ENCODE results near the gene SPZ1. TPM values are rescaled to one million over a fixed set of nuclear protein-coding genes. Genes with fewer than 3 reads are reported as not detected.

The SPZ1 gene
- total RNA-seq, 2 donors from 2014 or later, result not detected

- Histone ChIP-seq H3K4me1 (replicated peaks) (no peaks in the 10 kb centered on the region), H3K9me3 (no peaks in the 10 kb centered on the region), H3K36me3 (no peaks in the 10 kb centered on the region), H3K27ac (no peak overlapping the region), H3K27me3 (replicated peaks; ENCODE audit: insufficient read depth) (no peaks in the 10 kb centered on the region), H3K4me3 (no peak overlapping the region)
- DNase-seq (ENCODE audit: low spot score), result no peak
- intact Hi-C loops (cut with DNase I), result no loop called here
- WGBS, result 93% methylated on average over 11 of the region's 11 CpGs
- TF ChIP-seq POLR2A (IDR thresholded peaks at IDR 0.05) (no peak), CTCF (IDR thresholded peaks at IDR 0.05) (no peak), POLR2AphosphoS5 (IDR thresholded peaks at IDR 0.05) (no peak)
Measured at GRCh38 chr5:80302636-80303035, 17.2 kb upstream of the SPZ1 start.

GRCh38 chr5:80308526-80308925 is 11.3 kb upstream of the SPZ1 start:
- Histone ChIP-seq H3K4me3 (no peak overlapping the region), H3K4me1 (replicated peaks) (no peaks in the 10 kb centered on the region), H3K36me3 (no peaks in the 10 kb centered on the region), H3K27me3 (replicated peaks; ENCODE audit: insufficient read depth) (no peaks in the 10 kb centered on the region), H3K9me3 (no peaks in the 10 kb centered on the region), H3K27ac (no peak overlapping the region)
- intact Hi-C loops (cut with DNase I), result no loop called here
- TF ChIP-seq POLR2AphosphoS5 (IDR thresholded peaks at IDR 0.05) (no peak), CTCF (IDR thresholded peaks at IDR 0.05) (no peak), POLR2A (IDR thresholded peaks at IDR 0.05) (no peak)
- DNase-seq (ENCODE audit: low spot score), result no peak
- 50% methylated on average over 11 of the region's 11 CpGs for WGBS

- no peaks in the 10 kb centered on the region for H3K9me3 ChIP-seq
- 81% methylated on average over 28 of the region's 34 CpGs for WGBS
- H3K27ac ChIP-seq, result no peak overlapping the region
- H3K36me3 ChIP-seq, result no peaks in the 10 kb centered on the region
- no peaks in the 10 kb centered on the region for H3K4me1 ChIP-seq (replicated peaks)
- no peak overlapping the region for H3K4me3 ChIP-seq
- no peak for DNase-seq (ENCODE audit: low spot score)
- intact Hi-C loops (cut with DNase I), result no loop called here
- TF ChIP-seq POLR2AphosphoS5 (IDR thresholded peaks at IDR 0.05), result no peak
- TF ChIP-seq POLR2A (IDR thresholded peaks at IDR 0.05), result no peak
- TF ChIP-seq CTCF (IDR thresholded peaks at IDR 0.05), result no peak
- H3K27me3 ChIP-seq (replicated peaks; ENCODE audit: insufficient read depth), result no peaks in the 10 kb centered on the region
Measured at GRCh38 chr5:80309871-80310665, 9.7 kb upstream of the SPZ1 start.

- H3K4me3 ChIP-seq, result no peak overlapping the region
- no peak for DNase-seq (ENCODE audit: low spot score)
- WGBS, result 96% methylated on average over 1 of the region's 1 CpG
- no peaks in the 10 kb centered on the region for H3K36me3 ChIP-seq
- TF ChIP-seq POLR2A (IDR thresholded peaks at IDR 0.05) (no peak), CTCF (IDR thresholded peaks at IDR 0.05) (no peak)
- intact Hi-C loops (cut with DNase I), result no loop called here
- no peaks in the 10 kb centered on the region for H3K4me1 ChIP-seq (replicated peaks)
- no peak overlapping the region for H3K27ac ChIP-seq
- H3K27me3 ChIP-seq (replicated peaks; ENCODE audit: insufficient read depth), result no peaks in the 10 kb centered on the region
- H3K9me3 ChIP-seq, result no peaks in the 10 kb centered on the region
Measured at GRCh38 chr5:80315244-80315643, 4.6 kb upstream of the SPZ1 start.

- no peaks in the 10 kb centered on the region for H3K27me3 ChIP-seq (replicated peaks; ENCODE audit: insufficient read depth)
- no peaks in the 10 kb centered on the region for H3K4me1 ChIP-seq (replicated peaks)
- 26% methylated on average over 1 of the region's 1 CpG for WGBS
- no peak for DNase-seq (ENCODE audit: low spot score)
- H3K36me3 ChIP-seq, result no peaks in the 10 kb centered on the region
- H3K9me3 ChIP-seq, result no peaks in the 10 kb centered on the region
- H3K4me3 ChIP-seq, result no peak overlapping the region
- TF ChIP-seq POLR2A (IDR thresholded peaks at IDR 0.05) (no peak), POLR2AphosphoS5 (IDR thresholded peaks at IDR 0.05) (no peak), CTCF (IDR thresholded peaks at IDR 0.05) (no peak)
- intact Hi-C loops (cut with DNase I), result no loop called here
- H3K27ac ChIP-seq, result no peak overlapping the region
Measured at GRCh38 chr5:80318212-80318611, 1.6 kb upstream of the SPZ1 start.

Measured in prostate gland (tissue), 2 donors.